GM21360 (cell line): Measurements from ENCODE around the gene RPL29.

Experiments used
- ATAC-seq: cut with Tn5 transposase; IDR thresholded peaks from one replicate; pipeline ENCODE4 v1.9.1; 2021; ENCODE audit warnings: mild to moderate bottlenecking, moderate library complexity; ENCODE audit not compliant: unreplicated experiment

Gene RPL29

DNA sequence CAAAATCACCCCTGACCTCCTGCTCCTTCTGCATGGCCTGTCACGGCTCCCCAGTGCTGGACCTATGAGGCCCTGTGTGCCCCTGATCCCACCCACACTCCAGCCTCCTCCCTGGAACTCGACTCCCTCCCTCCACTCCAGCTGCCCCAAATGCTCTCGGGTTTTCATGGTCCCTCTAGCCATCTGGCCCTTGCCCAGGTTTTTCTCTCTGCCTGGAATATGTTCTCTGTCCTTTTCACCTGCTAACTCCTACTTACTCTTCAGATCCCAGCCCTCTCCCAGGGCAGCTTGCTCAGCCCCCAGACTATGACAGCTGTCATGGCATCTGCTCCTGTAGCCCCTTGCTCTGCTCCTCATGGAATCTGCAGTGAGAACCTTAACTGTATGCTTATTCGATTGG lies 30.3 kb upstream of the RPL29 start:
- no peak for ATAC-seq

GRCh38 chr3:52025453-52025852 lies 29.8 kb upstream of the RPL29 start:
- no peak for ATAC-seq

DNA sequence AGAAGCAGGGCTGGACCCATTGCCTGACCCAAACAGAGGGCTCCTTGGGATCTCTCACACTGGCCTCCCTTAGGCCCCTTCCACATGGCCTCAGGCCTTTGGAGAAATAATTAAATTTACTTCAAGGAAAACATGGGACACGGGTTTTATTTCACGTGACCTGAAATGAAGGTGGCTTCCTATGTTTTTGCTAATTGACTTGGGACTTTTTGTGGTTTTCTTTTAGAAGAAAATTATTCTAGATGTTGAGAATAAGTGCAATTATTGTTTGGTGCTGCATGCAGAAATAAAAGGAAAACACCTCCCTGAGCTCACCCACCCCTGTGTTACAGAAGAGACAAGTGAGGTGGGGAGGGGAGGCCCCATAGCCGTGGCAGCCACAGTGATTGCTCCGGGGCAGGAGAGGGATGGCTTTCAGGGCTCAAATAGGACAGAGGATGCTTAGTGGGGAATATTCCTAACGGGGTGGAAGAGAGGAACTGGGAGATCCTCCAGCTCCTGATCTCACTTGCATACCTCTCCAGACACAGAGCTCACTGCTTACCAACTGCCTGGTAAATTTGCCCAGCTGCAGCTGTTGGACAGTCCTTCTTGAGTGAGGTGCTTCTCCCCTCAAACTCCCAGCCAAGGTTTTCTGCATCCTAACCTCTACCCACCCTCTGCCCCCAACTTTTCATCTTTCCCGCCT lies 29.2 kb upstream of the RPL29 start:
- no peak for ATAC-seq

DNA sequence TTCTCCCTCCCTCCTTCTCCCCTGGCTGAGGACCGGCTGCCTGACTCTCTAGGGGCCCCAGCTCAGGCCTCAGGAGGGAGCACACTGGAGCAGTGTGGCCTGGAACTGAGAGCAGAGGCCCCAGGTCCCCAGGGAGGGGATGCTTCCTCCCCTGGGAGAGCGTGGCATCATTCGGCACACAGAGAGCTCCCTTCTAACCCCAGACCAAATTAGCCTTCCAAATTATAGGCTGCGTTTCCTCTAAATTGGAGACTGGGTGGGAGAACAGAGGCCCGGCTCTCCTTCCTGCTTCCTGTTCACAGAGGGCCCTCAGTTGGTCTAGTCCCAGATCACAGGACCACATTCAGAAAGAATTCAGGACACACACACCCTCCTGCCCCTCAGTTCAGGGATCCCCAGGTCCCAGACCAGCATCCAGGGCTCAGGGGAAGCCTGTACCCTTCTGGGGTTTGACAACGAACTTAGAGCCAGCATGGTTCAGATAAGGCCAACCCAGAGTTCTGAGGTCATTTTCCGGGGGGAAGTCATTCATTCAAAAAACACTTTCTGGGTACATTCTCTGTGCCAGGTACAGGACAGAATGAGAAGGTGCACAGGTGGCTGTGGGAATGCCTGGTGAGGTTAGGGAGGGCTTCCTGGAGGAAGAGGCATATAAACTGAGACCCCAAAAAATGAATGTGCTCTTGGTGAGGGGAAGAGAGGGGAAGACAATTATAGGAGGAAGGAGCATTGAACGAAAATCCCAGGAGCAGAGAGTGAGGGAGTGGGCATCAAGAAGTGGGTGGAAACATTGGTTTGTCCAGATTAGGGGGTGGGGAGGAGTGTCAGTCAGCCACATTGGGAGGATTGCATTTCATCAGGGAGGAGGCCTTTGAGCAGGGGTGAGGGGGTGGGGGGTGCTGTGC lies 28.4 kb upstream of the RPL29 start:
- ATAC-seq, result no peak

DNA sequence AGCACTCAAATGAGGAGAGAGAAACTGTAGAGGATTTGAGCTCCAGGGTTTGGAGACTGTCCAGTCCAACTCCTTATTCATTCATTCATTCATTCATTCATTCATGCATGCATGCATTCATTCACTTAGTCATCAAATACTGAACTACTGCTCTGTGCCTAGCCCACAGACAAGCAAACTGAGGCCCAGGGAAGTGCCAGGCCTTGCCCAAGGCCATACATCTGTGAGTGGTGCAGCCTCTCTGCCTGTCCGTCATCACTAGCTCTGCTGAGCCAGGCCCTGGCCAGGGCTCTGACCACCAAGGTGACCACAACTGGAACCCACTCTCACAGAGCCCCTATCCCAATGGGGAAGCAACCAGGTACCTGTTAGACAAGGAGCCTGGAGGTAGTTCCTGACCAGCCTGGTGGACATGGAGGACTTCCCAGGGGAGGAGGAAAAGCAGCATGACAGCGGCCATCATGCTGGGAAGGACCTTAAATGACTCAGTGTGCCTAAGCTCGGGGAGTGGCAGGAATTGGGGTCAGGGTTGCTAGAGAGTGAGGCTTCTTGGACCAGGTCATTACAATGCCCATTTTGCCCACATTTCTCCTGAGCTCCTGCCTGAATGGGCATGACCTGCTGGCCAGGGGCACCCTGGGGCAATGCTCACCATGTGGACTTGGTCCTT lies 27.5 kb upstream of the RPL29 start:
- ATAC-seq, result no peak

DNA sequence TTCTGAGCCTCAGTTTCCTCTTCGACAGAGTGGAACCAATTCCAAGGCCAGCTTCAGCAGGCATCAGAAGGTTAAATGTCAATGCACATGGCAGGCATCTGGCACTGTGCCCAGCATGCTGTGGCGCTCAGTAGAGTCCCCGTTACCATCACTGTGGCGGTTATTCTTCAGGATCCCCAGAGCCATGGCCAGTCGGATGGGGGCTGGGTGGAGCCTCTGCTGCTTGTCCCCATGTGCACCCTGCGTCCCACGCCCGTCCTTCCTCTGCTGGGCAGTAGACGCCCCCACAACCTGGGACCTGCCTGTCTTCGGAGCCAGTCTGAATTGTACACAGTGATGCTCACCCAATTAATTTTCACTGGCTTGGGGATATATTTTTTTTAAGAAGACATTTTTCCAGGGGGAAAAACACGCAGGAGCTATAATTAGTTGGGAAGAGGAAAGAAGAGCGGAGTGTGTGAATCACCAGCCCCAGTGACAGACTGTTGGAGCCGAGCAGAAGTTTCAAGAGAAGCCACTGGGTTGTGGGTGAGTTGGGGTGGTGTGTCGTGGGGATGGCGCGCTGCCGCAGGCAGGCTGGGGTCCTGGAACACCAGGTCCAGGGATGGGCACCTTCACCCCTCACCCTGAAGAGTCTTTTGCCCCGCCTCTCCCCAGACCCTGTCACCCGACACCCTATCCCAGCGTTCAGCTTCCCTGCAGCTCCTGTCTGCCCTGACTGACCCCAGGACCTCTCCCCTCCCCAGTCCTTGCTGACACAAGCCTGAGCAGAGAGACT lies 26.8 kb upstream of the RPL29 start:
- no peak for ATAC-seq

- ATAC-seq, result no peak
Observed at GRCh38 chr3:52021489-52022268, 26.0 kb upstream of the RPL29 start.

DNA sequence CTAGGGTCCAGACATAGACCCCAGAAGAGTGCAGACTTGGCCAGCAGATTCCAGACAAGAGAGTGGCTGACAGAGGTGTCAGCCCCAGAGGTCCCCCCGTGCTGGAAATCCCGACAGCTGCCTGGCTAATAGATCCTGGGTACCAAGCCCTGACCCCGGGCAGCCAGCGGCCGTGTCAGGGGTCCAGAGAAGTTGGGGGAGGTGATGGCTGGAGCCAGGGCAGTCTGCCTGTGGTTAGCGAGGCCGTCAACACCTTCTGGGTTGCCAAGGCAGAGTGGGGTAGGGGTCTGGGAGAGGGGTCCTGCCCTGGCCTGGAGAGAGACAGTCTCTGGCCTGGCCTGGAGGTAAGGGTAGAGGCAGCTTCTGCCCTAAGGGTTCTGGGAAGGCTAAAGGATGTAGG lies 25.1 kb upstream of the RPL29 start:
- ATAC-seq, result no peak

GRCh38 chr3:52019352-52020080 lies 23.8 kb upstream of the RPL29 start:
- no peak for ATAC-seq

- ATAC-seq, result no peak
Observed at GRCh38 chr3:52018319-52019000, 22.8 kb upstream of the RPL29 start.

- ATAC-seq, result no peak
Observed at GRCh38 chr3:52017586-52017985, 21.9 kb upstream of the RPL29 start.

- no peak for ATAC-seq
Observed at GRCh38 chr3:52015438-52016228, 19.9 kb upstream of the RPL29 start.

- no peak for ATAC-seq
Observed at GRCh38 chr3:52014613-52015012, 18.9 kb upstream of the RPL29 start.

- ATAC-seq, result no peak
Observed at GRCh38 chr3:52013802-52014598, 18.3 kb upstream of the RPL29 start.

GRCh38 chr3:52012699-52013098 lies 17.0 kb upstream of the RPL29 start:
- ATAC-seq, result no peak

DNA sequence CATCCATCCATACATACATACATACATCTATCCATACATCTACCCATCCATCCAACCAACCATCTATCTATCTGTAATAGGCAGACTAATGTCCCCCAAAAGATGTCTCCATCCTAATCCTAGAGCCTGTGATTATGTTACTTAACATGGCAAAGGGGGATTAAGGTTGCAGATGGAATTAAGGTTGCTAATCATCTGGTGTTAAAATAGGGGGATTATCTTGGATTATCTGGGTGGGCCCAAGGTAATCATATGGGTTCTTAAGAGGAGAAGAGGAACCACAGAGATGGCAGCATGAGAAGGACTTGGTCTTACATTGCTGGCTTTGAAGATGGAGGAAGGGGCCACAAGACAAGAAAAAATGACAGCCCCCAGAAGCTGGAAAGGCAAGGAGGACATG lies 14.7 kb upstream of the RPL29 start:
- no peak for ATAC-seq

GRCh38 chr3:52007291-52007690 lies 11.6 kb upstream of the RPL29 start:
- ATAC-seq, result no peak

- ATAC-seq, result no peak
Observed at GRCh38 chr3:52006820-52007133, 11.1 kb upstream of the RPL29 start.
